ENCODE data around the gene OR5A1.

- TF ChIP-seq CTCF (IDR thresholded peaks at IDR 0.05; ENCODE audit: extremely low read depth in 1 of 2, insufficient read depth in 1 of 2, low read depth in 1 of 2, low read length in 2 of 2), result no peak
- no peak for TF ChIP-seq POLR2AphosphoS5 (IDR thresholded peaks at IDR 0.05; ENCODE audit: insufficient read depth, low read depth, low read length)
- TF ChIP-seq POLR2A (IDR thresholded peaks at IDR 0.05; ENCODE audit: low read depth, low read length), result no peak
- TF ChIP-seq EZH2 (IDR thresholded peaks at IDR 0.05; ENCODE audit: borderline replicate concordance, low read depth, low read length, severe bottlenecking), result no peak
- no peak for TF ChIP-seq MAX (IDR thresholded peaks at IDR 0.05; ENCODE audit: insufficient read depth, insufficient read length)
- TF ChIP-seq GATA2 (IDR thresholded peaks at IDR 0.05; ENCODE audit: insufficient read depth, insufficient read length, low read depth, low read length), result no peak
- TF ChIP-seq FOS (IDR thresholded peaks at IDR 0.05; ENCODE audit: borderline replicate concordance, insufficient read depth, low read length), result no peak
- TF ChIP-seq JUN (IDR thresholded peaks at IDR 0.05; ENCODE audit: borderline replicate concordance, insufficient read depth, insufficient read length, low read depth), result no peak
- no peak for TF ChIP-seq MYC (IDR thresholded peaks at IDR 0.05; ENCODE audit: low read depth, low read length)
These were observed 43.6 kb downstream of the OR5A1 start for GRCh38 chr11:59479906-59480305.

Measured in endothelial cell of umbilical vein (primary cell).